Measurements from ENCODE around the gene DHX32.
A peak's percentile ranks its signal among the peaks of the same experiment; 100 is the strongest.

- TF ChIP-seq POLR2AphosphoS5 (IDR thresholded peaks at IDR 0.05) = no peak
- TF ChIP-seq, protein P1, sequence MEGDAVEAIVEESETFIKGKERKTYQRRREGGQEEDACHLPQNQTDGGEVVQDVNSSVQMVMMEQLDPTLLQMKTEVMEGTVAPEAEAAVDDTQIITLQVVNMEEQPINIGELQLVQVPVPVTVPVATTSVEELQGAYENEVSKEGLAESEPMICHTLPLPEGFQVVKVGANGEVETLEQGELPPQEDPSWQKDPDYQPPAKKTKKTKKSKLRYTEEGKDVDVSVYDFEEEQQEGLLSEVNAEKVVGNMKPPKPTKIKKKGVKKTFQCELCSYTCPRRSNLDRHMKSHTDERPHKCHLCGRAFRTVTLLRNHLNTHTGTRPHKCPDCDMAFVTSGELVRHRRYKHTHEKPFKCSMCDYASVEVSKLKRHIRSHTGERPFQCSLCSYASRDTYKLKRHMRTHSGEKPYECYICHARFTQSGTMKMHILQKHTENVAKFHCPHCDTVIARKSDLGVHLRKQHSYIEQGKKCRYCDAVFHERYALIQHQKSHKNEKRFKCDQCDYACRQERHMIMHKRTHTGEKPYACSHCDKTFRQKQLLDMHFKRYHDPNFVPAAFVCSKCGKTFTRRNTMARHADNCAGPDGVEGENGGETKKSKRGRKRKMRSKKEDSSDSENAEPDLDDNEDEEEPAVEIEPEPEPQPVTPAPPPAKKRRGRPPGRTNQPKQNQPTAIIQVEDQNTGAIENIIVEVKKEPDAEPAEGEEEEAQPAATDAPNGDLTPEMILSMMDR (IDR thresholded peaks at IDR 0.05) = peak; percentile 41 to 76 (median 63)
- TF ChIP-seq POLR2A (IDR thresholded peaks at IDR 0.05) = no peak
- TF ChIP-seq EP300 (IDR thresholded peaks at IDR 0.05) = no peak
Measured at GRCh38 chr10:125868372-125868975, 12.6 kb downstream of the DHX32 start.

All from gastroesophageal sphincter (tissue), 3 donors.